NAMALWA (cell line): ENCODE measurements around the gene PWP1.
"Not testable (repeated sequence)": the region's sequence is repeated elsewhere in the genome, so short reads cannot be mapped to it uniquely, and the experiment has no call there.

ENCODE experiments used
- DNase-seq: peaks from one replicate; pipeline ENCODE4 v3.0.0-alpha.2; 2015; ENCODE audit warnings: low spot score

PWP1 gene

DNA sequence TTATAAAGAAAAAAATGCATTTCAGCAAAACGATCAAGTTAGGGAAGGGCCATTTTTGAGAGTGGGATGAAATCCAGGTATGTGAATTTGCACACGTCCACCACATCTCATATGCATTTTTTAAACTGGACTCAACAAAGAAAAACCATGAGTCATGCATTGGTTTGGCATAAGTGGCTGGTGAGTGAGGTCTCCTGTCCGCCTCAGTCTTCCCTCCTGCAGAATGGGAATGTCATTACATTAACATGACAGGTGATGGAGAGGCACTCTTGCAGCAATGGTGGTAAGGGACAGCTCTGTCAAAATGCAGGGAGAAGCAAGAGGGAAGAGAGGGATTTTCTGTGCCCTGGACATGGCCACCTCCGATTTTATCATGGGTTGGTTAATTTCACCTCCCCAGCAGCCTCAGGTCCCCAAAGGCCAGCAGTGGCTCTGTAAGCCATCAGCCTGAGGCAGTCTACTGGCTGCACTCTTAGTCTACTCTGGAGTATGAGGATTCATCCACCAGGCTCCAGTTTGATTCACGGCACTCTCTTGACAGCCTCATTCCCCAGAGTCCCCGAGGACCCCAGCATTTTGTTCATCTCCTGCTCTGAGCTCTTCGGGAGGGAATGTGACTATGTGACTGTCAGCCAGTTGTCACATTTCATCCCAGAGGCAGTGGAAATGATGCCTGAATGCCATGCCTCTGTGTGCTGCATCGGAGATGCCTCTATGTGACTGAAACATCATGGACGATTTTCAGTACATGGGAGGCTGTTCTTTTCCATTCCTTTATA is 17.1 kb upstream of the PWP1 start:
- DNase-seq, result no peak

- no peak for DNase-seq
Measured at GRCh38 chr12:107669946-107670345, 15.7 kb upstream of the PWP1 start.

- peak; percentile 52 for DNase-seq
Measured at GRCh38 chr12:107670999-107671643, 14.5 kb upstream of the PWP1 start.

DNA sequence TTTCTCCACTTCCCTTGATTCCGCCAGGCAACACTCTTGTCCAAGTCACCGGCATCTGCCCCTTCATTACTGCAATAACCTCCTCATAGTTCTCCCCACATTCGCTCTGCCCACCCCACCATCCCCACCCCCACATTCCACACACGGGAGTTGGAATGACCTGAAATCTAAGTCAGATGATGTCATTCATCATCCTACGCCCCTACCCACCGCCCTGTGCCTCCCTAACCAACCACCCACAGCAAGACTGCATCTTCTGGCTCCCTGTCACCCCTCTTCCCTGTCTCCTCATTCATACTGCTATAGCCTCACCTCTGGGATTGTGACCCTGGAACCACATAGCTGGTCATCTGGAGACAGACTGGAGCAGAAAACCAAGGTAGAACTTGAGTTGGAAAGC is 7.9 kb upstream of the PWP1 start:
- DNase-seq, result no peak

GRCh38 chr12:107679336-107679735 is 6.3 kb upstream of the PWP1 start:
- no peak for DNase-seq

DNA sequence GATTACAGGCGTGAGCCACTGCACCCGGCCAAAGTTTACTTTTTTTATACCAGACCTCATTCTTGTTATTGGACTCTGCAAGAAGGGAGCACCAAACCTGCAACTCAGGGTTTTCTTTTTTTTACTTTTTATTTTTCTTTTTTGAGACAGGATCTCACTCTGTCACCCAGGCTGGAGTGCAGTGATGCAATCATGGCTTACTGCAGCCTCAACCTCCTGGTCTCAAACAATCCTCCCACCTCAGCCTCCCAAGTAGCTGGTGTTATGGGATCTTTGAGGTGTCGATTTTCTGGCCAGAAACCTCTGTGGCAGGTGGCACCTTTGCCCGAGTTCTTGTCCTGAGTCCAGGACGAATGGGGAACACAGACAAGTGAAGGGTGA is 4.2 kb upstream of the PWP1 start:
- DNase-seq, result no peak

GRCh38 chr12:107681836-107682820 is 3.5 kb upstream of the PWP1 start:
- DNase-seq, result no peak

- DNase-seq, result peak; percentile 13
Measured at GRCh38 chr12:107684029-107684795, 1.4 kb upstream of the PWP1 start.

DNA sequence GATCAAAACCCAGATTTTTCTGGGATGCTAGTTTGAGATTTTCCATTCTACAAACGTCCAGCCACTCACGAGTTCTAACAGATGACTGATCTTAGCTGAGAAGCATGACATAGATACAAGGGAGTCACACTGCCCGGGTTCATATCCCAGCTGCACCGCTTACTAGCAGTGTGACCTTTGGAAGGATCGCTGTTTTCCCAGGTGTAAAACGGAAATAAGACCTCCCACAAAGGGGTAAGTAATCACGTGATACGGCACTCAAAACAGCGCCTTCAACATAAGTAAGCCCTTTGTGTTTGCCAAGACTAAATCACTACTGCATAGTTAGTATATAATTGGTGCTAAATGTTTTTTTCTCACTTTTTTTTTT is 624 bp upstream of the PWP1 start:
- DNase-seq, result peak; percentile 54

DNA sequence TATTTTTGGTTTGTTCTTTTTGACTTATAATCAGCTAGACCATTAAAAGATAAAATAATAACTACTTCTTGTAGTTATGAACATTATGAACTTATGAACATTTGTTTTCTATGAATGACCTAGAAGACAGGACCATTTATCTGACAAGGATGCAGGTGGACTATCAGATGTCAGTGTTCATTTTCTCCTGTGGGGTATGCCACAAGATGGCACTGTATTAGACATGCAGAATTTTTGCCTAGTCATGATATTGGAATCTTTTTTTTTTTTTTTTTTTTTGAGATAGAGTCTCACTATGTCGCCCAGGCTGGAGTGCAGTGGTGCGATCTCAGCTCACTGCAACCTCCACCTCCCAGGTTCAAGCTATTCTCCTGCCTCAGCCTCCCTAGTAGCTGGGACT is 10.2 kb downstream of the PWP1 start:
- peak; percentile 19 for DNase-seq

DNA sequence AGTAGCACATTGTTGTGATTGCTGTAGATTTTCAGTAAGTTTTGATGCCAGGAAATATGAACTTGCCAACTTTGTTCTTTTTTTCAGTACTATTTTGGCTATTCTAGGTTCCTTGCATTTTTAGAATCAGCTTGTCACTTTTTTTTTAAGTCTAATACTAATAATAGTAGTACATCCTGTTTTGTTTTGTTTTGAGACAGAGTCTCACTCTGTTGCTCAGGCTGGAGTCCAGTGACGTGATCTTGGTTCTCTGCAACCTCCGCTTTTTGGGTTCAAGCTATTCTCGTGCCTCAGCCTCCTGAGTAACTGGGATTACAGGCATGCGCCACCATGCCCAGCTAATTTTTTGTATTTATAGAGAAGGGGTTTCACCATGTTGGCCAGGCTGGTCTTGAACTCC is 16.5 kb downstream of the PWP1 start:
- no peak for DNase-seq

DNA sequence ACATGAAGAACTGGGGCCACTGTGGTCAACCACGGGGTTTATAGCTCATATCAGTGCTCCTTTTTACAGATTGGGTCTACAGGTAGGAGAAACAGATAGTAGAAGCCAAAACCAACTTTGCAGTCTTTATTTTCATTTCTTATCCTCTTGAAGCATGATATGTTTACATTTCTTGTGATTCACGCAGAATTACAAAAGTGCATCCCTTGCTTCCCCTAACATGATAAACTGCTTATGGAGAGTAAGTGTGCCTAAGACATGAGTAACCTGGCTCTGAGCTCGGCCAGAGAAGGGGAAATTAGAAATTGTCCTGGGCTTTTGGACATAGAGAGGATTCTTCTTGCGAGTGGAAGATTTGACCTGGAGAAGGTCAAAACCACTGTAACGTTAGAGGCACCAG is 18.4 kb downstream of the PWP1 start:
- DNase-seq, result no peak

DNA sequence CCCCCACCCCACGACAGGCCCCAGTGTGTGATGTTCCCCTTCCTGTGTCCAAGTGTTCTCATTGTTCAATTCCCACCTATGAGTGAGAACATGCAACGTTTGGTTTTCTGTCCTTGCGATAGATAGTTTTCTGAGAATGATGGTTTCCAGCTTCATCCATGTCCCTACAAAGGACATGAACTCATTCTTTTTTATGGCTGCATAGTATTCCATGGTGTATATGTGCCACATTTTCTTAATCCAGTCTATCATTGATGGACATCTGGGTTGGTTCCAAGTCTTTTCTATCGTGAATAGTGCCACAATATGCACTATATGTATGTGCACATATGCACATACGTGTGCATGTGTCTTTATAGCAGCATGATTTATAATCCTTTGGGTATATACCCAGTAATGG is 19.9 kb downstream of the PWP1 start:
- DNase-seq, result not testable (repeated sequence)

DNA sequence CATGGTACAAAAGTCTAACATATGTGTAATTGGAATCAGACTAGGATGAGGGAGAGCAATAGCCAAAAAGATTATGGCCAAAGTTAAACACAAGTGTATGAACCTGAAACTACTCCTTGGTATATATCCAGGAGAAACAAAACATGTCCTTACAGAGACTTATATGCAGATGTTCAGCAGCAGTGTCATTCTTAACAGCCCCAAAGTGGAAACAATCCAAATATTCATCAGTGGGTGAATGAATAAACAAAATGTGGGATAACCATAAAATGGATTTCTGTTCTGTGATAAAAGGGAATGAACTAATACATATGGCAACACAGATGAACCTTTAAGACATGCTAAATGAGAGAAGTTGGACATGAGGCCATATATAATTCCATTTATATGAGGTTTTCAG is 30.2 kb downstream of the PWP1 start:
- DNase-seq, result no peak

DNA sequence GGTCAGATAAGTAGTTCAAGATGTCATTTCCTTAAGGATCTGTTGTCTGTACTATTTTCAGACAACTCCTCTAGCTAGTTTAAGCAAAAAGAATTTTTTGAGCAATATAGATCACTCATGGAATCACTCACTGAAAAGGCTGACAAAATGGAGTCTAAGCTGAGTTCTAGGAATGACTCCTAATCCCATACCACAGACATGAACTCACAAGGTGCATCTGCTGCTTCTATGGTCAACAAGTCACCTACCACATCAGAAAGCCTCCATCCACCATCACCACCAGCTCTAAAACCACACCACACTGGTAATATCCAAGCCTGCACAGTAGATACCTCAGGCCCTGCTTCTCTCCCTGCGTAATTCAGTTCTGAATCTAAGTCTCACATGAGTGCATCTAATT is 33.0 kb downstream of the PWP1 start:
- no peak for DNase-seq

GRCh38 chr12:107727327-107727726 is 41.7 kb downstream of the PWP1 start:
- DNase-seq, result not testable (repeated sequence)

GRCh38 chr12:107727742-107728141 is 42.1 kb downstream of the PWP1 start:
- not testable (repeated sequence) for DNase-seq

GRCh38 chr12:107730618-107731341 is 45.2 kb downstream of the PWP1 start:
- DNase-seq, result no peak

DNA sequence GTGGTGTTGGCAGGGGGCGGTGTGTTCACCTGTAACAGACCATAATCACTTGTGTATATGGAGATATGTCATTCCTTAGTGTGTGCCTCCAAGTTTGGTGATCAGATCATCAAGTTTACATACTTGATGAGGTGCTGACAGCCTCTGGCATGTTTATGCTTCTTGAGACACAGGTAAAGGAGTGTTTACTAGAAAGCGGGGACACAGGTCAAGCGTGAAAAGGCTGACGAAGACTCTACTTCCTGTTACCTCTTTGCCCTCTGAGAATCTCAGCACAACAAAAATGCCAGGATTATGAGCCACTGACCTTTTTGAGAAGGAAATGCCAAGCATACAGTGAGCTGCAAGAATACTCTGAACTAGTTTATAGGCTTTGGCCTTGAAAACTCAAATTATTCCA is 45.8 kb downstream of the PWP1 start:
- DNase-seq, result peak; percentile 3

DNA sequence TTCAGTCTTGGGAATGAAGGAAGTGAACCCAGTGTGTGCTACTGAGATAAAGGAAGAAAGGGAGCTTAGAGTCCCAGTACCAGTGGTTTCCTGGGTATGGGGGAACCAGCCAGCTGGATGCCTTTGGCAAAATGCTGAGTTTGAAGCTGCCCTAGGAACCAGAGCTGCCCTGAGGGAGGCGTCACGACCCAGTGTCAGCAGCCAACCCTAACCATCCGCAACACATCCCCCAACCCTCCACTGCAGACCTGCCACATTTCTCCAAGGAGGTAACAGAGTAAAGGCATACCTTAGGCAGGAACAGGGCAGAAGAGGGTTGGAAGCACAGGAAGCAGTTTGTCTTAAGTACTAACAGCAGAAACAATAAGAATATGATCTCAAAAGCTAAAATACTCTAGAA is 46.8 kb downstream of the PWP1 start:
- DNase-seq, result no peak

- no peak for DNase-seq
Measured at GRCh38 chr12:107734139-107734538, 48.5 kb downstream of the PWP1 start.
